Ascending aorta (tissue), 2 donors: ENCODE measurements around the gene ZNF135. TPM values are rescaled to one million over a fixed set of nuclear protein-coding genes. Genes with fewer than 3 reads are reported as not detected.

Experiments used
- DNase-seq, 2 donors: peaks; one replicate each; pipeline ENCODE4 v3.0.0-alpha.2; 2019; ENCODE audit warnings: low spot score in 2 of 2
- H3K27ac ChIP-seq, 2 donors: fragments of 200-600 bp; sonication (generic); one replicate each; pipeline ENCODE4 v1.5.1; 2016 to 2017; ENCODE audit warnings: mild to moderate bottlenecking in 1 of 2
- H3K27me3 ChIP-seq: fragments of 200-600 bp; sonication (generic); one replicate; pipeline ENCODE4 v1.5.1; 2017
- H3K36me3 ChIP-seq, 2 donors: fragments of 200-600 bp; sonication (generic); one replicate each; pipeline ENCODE4 v1.5.1; 2016
- H3K4me1 ChIP-seq, 2 donors: fragments of 200-600 bp; sonication (generic); one replicate each; pipeline ENCODE4 v1.5.1; 2016 to 2017; ENCODE audit warnings: mild to moderate bottlenecking in 1 of 2
- H3K4me3 ChIP-seq, 2 donors: fragments of 200-600 bp; sonication (generic); one replicate each; pipeline ENCODE4 v1.5.1; 2016 to 2017; ENCODE audit warnings: mild to moderate bottlenecking in 1 of 2
- H3K9me3 ChIP-seq, 2 donors: fragments of 200-600 bp; sonication (generic); one replicate each; pipeline ENCODE4 v1.5.1; 2016
- intact Hi-C: fragments of 100-400 bp; cut with DNase I; formaldehyde crosslinking; loops from one replicate; pipeline ENCODE4 v1.15.1; 2023
- total RNA-seq: library from RNA; depleted of rRNA; stranded (reverse); fragments of >200 nt; gene quantifications from one replicate; pipeline ENCODE4 v1.1.0, GENCODE V29; 2016
- TF ChIP-seq, protein P1 (sequence below), 3 experiments: fragments of 200-600 bp in 2 of 3; fragments of 450-650 bp in 1 of 3; sonication (generic) in 2 of 3; IDR thresholded peaks; one replicate each; pipeline ENCODE4 v1.5.1; 2016 to 2019; ENCODE audit warnings: antibody characterized with exemption in 3 of 3, mild to moderate bottlenecking in 1 of 3, moderate library complexity in 1 of 3

Gene ZNF135
- total RNA-seq, 1 donor from 2014 or later = 3.7 TPM

DNA sequence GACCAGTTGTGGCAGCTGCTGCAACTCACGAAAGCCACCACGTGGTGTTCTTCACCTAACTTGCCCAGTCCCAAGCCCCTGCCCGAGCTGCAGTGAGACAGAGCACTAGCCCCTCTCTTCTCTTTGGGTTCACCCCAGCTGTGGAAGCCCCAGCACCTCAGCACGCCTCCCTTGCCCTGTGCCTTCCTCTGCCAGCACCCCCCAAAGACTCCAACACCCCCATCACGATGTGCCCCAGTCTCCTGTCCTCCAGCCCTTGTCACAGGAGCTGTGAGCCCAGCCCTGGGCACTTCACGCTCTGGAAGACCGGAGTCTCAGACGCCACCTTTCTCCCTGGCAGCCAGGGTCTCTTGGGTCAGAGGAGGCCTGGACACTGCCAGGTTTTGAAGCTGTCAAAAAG is 2.2 kb upstream of the ZNF135 start:
- DNase-seq = no peak
- no peaks in the 10 kb centered on the region for H3K36me3 ChIP-seq
- intact Hi-C loops = no loop called here
- TF ChIP-seq, protein P1, sequence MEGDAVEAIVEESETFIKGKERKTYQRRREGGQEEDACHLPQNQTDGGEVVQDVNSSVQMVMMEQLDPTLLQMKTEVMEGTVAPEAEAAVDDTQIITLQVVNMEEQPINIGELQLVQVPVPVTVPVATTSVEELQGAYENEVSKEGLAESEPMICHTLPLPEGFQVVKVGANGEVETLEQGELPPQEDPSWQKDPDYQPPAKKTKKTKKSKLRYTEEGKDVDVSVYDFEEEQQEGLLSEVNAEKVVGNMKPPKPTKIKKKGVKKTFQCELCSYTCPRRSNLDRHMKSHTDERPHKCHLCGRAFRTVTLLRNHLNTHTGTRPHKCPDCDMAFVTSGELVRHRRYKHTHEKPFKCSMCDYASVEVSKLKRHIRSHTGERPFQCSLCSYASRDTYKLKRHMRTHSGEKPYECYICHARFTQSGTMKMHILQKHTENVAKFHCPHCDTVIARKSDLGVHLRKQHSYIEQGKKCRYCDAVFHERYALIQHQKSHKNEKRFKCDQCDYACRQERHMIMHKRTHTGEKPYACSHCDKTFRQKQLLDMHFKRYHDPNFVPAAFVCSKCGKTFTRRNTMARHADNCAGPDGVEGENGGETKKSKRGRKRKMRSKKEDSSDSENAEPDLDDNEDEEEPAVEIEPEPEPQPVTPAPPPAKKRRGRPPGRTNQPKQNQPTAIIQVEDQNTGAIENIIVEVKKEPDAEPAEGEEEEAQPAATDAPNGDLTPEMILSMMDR (IDR thresholded peaks at IDR 0.05) = no peak
- peaks cover 0 to 4% of the 10 kb centered on the region in 2 donors for H3K4me1 ChIP-seq
- H3K4me3 ChIP-seq = no peak overlapping the region
- no peak overlapping the region for H3K27ac ChIP-seq
- H3K9me3 ChIP-seq = peaks cover 13 to 22% of the 10 kb centered on the region in 2 donors
- H3K27me3 ChIP-seq = no peaks in the 10 kb centered on the region

DNA sequence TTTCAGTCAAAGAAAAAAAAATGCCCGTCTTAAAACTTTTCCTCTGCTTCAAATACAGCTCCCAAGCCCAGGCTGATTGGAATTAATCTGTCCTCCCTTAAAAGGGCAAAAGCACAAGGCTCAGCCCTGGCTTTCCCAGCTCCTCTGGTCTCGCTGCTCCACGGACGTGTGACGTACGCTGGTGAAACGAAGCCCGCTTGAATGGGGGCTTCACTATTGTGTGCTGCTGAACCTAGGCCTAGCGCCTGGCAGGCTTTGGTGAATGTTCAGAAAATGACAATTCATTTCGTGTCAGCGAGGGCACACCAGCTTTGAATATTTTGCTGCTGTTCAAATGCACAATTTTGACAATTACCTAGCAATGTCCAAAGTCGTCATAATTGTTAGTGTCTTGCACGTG is 615 bp upstream of the ZNF135 start:
- H3K36me3 ChIP-seq = peaks cover 2 to 6% of the 10 kb centered on the region in 2 donors
- H3K27ac ChIP-seq = peak overlapping the region; percentile 91 to 93
- no peak for DNase-seq
- TF ChIP-seq, protein P1 (IDR thresholded peaks at IDR 0.05) = no peak
- H3K9me3 ChIP-seq = peaks cover 10 to 25% of the 10 kb centered on the region in 2 donors
- H3K4me1 ChIP-seq = peaks cover 0 to 4% of the 10 kb centered on the region in 2 donors
- peak overlapping the region; percentile 78 to 81 for H3K4me3 ChIP-seq
- intact Hi-C loops = loop anchor here (2.0 kb wide), 1 partner anchor 56 kb away; the partner anchor contains the start of gene ZNF606
- H3K27me3 ChIP-seq = no peaks in the 10 kb centered on the region

DNA sequence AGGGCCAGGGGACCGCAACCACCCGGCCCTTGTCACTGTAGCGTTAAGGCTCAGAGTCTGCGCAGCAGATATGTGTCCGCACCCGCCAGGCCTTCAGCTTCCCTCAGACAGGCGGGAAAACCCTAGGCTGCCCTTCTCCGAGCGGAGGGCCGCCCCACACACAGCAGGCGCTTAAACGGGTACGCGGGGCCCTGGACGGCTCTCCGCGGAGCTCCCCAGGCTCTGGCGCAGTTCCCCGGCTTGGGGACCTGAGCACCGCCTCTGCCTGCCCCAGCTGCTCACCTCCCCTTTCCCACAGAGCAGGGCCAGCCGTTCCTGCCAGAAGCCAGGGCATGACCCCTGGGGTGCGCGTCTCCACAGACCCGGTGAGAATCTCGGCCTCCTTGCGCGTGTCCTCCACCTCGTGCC is 593 bp downstream of the ZNF135 start:
- no peak for DNase-seq
- H3K4me3 ChIP-seq = peak overlapping the region; percentile 78 to 81
- no peaks in the 10 kb centered on the region for H3K27me3 ChIP-seq
- H3K36me3 ChIP-seq = peaks cover 12 to 18% of the 10 kb centered on the region in 2 donors
- TF ChIP-seq, protein P1 (IDR thresholded peaks at IDR 0.05) = no peak
- H3K27ac ChIP-seq = peak overlapping the region; percentile 91 to 93
- H3K4me1 ChIP-seq = peaks cover 0 to 4% of the 10 kb centered on the region in 2 donors
- intact Hi-C loops = loop anchor here (1.0 to 2.0 kb wide), 2 partner anchors 39 to 57 kb away; partner anchors contain the start of genes ZNF606 and ZSCAN18
- H3K9me3 ChIP-seq = peaks cover 19 to 37% of the 10 kb centered on the region in 2 donors

DNA sequence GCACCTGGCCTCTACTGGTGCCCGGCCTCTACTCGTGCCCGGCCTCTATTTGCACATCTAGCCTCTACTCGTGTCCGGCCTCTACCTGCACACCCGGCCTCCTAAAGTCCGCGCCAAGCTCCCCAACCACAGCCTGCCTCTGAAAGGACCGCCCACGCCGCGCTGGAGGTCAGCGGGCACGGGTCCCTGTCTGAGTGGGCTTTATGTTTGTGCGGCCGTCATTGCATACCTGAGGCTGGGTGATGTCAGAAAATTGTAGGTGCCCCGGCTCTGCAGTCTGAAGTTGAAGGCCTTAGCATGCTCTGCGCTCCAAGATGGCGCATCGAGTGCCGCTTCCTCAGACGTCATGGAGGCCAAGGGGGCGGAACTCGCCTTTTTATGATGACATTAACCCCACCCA is 1.1 kb downstream of the ZNF135 start:
- DNase-seq = no peak
- peaks cover 22 to 42% of the 10 kb centered on the region in 2 donors for H3K9me3 ChIP-seq
- no peaks in the 10 kb centered on the region for H3K27me3 ChIP-seq
- intact Hi-C loops = no loop called here
- no peak overlapping the region for H3K27ac ChIP-seq
- peaks cover 14 to 24% of the 10 kb centered on the region in 2 donors for H3K36me3 ChIP-seq
- H3K4me3 ChIP-seq = peak overlapping the region; percentile 78 to 81
- TF ChIP-seq, protein P1 (IDR thresholded peaks at IDR 0.05) = no peak
- H3K4me1 ChIP-seq = peaks cover 0 to 4% of the 10 kb centered on the region in 2 donors

DNA sequence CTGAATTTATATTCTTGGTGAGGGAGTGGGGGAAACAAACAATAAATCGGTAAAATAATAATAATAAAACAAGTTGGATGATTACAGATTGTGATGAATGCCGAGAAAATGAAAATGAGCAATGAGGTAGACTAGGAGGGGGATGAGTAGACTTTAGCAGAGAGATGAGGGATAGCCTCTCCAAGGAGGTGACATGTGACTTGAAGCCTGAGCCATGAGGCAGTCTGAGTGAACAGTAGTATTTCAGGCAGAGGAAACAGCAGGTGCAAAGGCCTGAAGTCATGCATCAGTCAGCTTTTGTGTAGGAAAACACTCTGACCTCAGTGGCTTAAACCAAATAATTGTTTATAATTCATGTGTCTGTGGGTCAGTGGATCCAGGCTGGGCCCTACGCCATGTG is 4.6 kb downstream of the ZNF135 start:
- H3K27ac ChIP-seq = no peak overlapping the region
- TF ChIP-seq, protein P1 (IDR thresholded peaks at IDR 0.05) = no peak
- H3K4me1 ChIP-seq = peaks cover 0 to 4% of the 10 kb centered on the region in 2 donors
- intact Hi-C loops = no loop called here
- DNase-seq = no peak
- peaks cover 32 to 54% of the 10 kb centered on the region in 2 donors for H3K36me3 ChIP-seq
- no peak overlapping the region for H3K4me3 ChIP-seq
- H3K9me3 ChIP-seq = peaks cover 54 to 71% of the 10 kb centered on the region in 2 donors
- no peaks in the 10 kb centered on the region for H3K27me3 ChIP-seq
